ENCODE measurements around the gene RIC1. TPM values are rescaled to one million over a fixed set of nuclear protein-coding genes. Genes with fewer than 3 reads are reported as not detected.

RIC1 gene
- polyA plus RNA-seq, 3 donors = 13.4 to 36.4 (median 16.3) TPM

DNA sequence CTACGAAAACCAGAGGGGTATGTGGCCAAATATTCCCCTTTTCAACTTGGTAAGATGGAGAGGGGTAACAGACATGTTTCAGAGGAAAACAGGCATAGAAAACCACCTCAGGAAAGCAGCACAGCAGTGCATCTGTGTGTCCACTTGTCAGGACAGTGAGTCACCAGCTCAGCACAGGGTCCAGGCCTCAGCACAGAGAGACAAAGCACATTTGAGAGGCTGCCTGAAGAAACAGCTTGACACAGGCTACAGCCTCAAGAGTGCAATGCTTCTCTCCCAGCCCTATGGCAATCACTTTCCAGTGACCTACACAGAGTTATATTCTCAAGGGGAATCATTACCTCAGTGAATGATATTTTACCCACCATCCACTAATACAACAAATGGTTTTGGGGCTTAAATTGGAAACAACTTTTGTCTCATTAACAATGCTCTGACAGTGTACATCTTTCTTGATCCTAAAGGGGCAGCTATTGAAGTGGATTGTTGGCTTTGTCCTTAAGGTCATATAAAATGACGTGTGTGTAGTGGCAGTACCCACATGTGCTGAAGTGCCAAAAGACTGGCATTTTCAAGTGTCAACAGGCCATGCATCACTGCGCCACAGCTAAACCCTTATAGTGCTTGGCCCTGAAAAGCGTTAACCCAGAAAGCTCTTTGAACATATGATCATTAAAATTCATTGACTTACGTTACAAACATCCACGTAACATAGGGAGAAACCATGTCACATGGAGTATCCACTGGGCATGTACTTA lies 157.6 kb downstream of the RIC1 start:
- H3K4me1 Mint-ChIP-seq = peaks cover 9% of the 10 kb centered on the region

GRCh38 chr9:5787220-5787619 lies 158.3 kb downstream of the RIC1 start:
- no peak overlapping the region for H2AFZ ChIP-seq (ENCODE audit: insufficient read depth, low read depth, low read length, poor library complexity, severe bottlenecking)
- no peaks in the 10 kb centered on the region for H4K20me1 ChIP-seq (ENCODE audit: insufficient read depth, low read length)
- no peak overlapping the region for H3K27ac ChIP-seq (ENCODE audit: low read depth in 1 of 2, low read length in 2 of 2)
- Mint-ChIP-seq H3K4me1 (peaks cover 9% of the 10 kb centered on the region), H3K27ac (no peak overlapping the region), H3K27me3 (ENCODE audit: low read depth in 3 of 3) (no peaks in the 10 kb centered on the region), H3K4me3 (no peak overlapping the region), H3K9me3 (peaks cover 4 to 10% (median 8%) of the 10 kb centered on the region in 7 donors), H3K36me3 (peaks cover 54 to 59% of the 10 kb centered on the region in 2 donors)
- no peaks in the 10 kb centered on the region for H3K4me1 ChIP-seq (ENCODE audit: control insufficient read depth in 1 of 2, insufficient read depth in 2 of 2, low read length in 2 of 2)
- H3K36me3 ChIP-seq (replicated peaks in 1 of 2; ENCODE audit: control insufficient read depth in 1 of 2, insufficient read depth in 2 of 2, low read length in 2 of 2) = peaks cover 5 to 56% of the 10 kb centered on the region in 2 donors
- no peak for TF ChIP-seq CTCF (IDR thresholded peaks at IDR 0.05)
- H3K9ac ChIP-seq (ENCODE audit: insufficient read depth, low read length, poor library complexity, severe bottlenecking) = no peak overlapping the region
- WGBS (ENCODE audit: insufficient coverage) = no CpG with 5 or more reads among the region's 2 CpGs
- no peak overlapping the region for H3K4me3 ChIP-seq (replicated peaks in 1 of 3; ENCODE audit: low read depth in 2 of 3, low read length in 3 of 3)
- no peaks in the 10 kb centered on the region for H3K9me3 ChIP-seq (replicated peaks in 1 of 2; ENCODE audit: control insufficient read depth in 1 of 2, insufficient read depth in 1 of 2, low read length in 2 of 2)
- no peaks in the 10 kb centered on the region for H3K79me2 ChIP-seq (ENCODE audit: insufficient read depth, low read length)
- no peak for DNase-seq
- no peak overlapping the region for H3K4me2 ChIP-seq (replicated peaks; ENCODE audit: extremely low read depth, low read length, poor library complexity, severe bottlenecking)
- no peaks in the 10 kb centered on the region for H3K27me3 ChIP-seq (ENCODE audit: control insufficient read depth in 2 of 2, insufficient read depth in 2 of 2, low read length in 2 of 2)
- intact Hi-C loops (cut with micrococcal nuclease) = no loop called here

More for the DNA sequence above, 157.6 kb downstream of the RIC1 start:
- H3K27me3 Mint-ChIP-seq (ENCODE audit: low read depth in 3 of 3) = no peaks in the 10 kb centered on the region
- 96% methylated on average over 5 of the region's 6 CpGs for WGBS (ENCODE audit: insufficient coverage)
- Histone ChIP-seq H3K79me2 (ENCODE audit: insufficient read depth, low read length) (no peaks in the 10 kb centered on the region), H4K20me1 (ENCODE audit: insufficient read depth, low read length) (no peaks in the 10 kb centered on the region), H3K4me2 (replicated peaks; ENCODE audit: extremely low read depth, low read length, poor library complexity, severe bottlenecking) (no peak overlapping the region), H3K27me3 (ENCODE audit: control insufficient read depth in 2 of 2, insufficient read depth in 2 of 2, low read length in 2 of 2) (no peaks in the 10 kb centered on the region), H3K27ac (ENCODE audit: low read depth in 1 of 2, low read length in 2 of 2) (no peak overlapping the region), H3K36me3 (replicated peaks in 1 of 2; ENCODE audit: control insufficient read depth in 1 of 2, insufficient read depth in 2 of 2, low read length in 2 of 2) (peaks cover 5 to 53% of the 10 kb centered on the region in 2 donors), H3K9me3 (replicated peaks in 1 of 2; ENCODE audit: control insufficient read depth in 1 of 2, insufficient read depth in 1 of 2, low read length in 2 of 2) (no peaks in the 10 kb centered on the region), H3K4me1 (ENCODE audit: control insufficient read depth in 1 of 2, insufficient read depth in 2 of 2, low read length in 2 of 2) (no peaks in the 10 kb centered on the region), H3K4me3 (replicated peaks in 1 of 3; ENCODE audit: low read depth in 2 of 3, low read length in 3 of 3) (no peak overlapping the region), H3K9ac (ENCODE audit: insufficient read depth, low read length, poor library complexity, severe bottlenecking) (no peak overlapping the region), H2AFZ (ENCODE audit: insufficient read depth, low read depth, low read length, poor library complexity, severe bottlenecking) (no peak overlapping the region)
- no peak overlapping the region for H3K4me3 Mint-ChIP-seq
- peaks cover 58 to 59% of the 10 kb centered on the region in 2 donors for H3K36me3 Mint-ChIP-seq
- peak in 1 of 3 donors; percentile 4 for DNase-seq
- intact Hi-C loops (cut with micrococcal nuclease) = no loop called here
- TF ChIP-seq CTCF (IDR thresholded peaks at IDR 0.05) = no peak
- peaks cover 5 to 14% (median 11%) of the 10 kb centered on the region in 7 donors for H3K9me3 Mint-ChIP-seq
- peak overlapping the region in 1 of 7 donors; percentile 10 for H3K27ac Mint-ChIP-seq
